Neural progenitor cell (in vitro differentiated cells): ENCODE results near the gene DAZL.

ENCODE experiments used
- CTCF ChIP-seq: fragments of 200-600 bp; sonication (generic); IDR thresholded peaks from 2 replicates; pipeline ENCODE4 v1.5.1; 2017; ENCODE audit warnings: antibody characterized with exemption, mild to moderate bottlenecking
- EZH2 ChIP-seq: fragments of 200-600 bp; sonication (generic); IDR thresholded peaks from 2 replicates; pipeline ENCODE4 v1.6.1; 2017; ENCODE audit warnings: antibody characterized with exemption, mild to moderate bottlenecking, moderate library complexity
- EZH2phosphoT487 ChIP-seq: fragments of 200-600 bp; sonication (generic); IDR thresholded peaks from 2 replicates; pipeline ENCODE4 v1.6.1; 2017; ENCODE audit warnings: antibody characterized with exemption

- TF ChIP-seq CTCF (peak; percentile 89), EZH2 (no peak), EZH2phosphoT487 (no peak)
These were observed 4.3 kb downstream of the DAZL start for GRCh38 chr3:16600780-16601536.
